HUDEP-2 (cell line): Measurements from ENCODE around the gene PTK6.
"Not testable (repeated sequence)": the region's sequence is repeated elsewhere in the genome, so short reads cannot be mapped to it uniquely, and the experiment has no call there.

Experiments used
- DNase-seq, 76 experiments: peaks; one replicate each; lab custom pipeline; 2025; ENCODE audit not compliant: unreplicated experiment in 76 of 76; lab: John Stamatoyannopoulos, UW

The PTK6 gene

DNA sequence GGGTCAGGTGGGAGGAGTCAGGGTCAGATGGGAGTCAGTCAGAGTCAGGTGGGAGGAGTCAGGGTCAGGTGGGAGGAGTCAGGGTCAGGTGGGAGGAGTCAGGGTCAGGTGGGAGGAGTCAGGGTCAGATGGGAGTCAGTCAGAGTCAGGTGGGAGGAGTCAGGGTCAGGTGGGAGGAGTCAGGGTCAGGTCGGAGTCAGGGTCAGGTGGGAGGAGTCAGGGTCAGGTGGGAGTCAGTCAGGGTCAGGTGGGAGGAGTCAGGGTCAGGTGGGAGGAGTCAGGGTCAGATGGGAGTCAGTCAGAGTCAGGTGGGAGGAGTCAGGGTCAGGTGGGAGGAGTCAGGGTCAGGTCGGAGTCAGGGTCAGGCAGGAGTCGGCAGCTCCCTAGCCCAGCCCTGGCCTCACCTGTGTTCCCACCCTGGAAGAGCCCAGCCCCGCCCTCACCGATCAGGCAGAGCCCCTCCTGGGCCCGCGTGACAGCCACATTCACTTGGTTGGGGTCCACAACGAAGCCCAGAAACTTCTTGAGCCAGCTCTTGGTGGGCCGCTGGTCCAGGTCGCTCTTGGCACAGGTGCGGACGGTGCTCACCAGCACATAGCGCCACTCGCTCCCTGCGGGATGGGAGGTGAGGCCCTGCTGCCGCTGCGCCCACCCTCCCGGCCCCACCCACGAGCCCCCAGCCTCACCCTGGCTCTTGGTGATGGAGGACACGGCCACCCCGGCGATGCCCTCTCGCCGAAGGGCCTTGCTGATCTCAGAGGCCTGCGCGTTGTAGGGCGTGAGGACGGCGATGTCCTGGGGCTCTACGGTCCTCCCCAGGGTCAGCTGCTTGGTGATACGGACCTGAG, 22.5 kb upstream of the PTK6 start:
- DNase-seq = not testable (repeated sequence)

- no peak for DNase-seq
Observed at GRCh38 chr20:63558804-63559484, 21.8 kb upstream of the PTK6 start.

DNA sequence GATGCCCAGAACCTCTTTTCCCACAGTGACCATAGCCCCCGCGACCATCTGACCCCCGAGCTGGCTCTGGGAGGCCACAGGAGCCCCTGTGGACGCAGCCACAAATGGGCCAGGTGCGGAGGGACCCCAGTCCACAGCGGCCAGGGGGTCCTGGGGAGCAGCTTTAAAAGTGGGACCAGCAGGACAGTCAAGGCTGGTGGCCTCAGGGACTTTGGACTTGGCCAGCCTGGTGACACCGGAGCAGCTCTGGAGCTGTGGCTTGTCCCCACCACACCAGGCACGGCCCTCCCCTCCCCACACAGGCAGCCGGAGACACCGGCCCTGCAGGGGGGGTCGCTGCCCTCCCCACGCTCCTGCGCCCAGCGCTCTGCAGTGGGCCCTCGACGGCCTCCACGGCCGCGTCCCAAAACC, 20.3 kb upstream of the PTK6 start:
- no peak for DNase-seq

DNA sequence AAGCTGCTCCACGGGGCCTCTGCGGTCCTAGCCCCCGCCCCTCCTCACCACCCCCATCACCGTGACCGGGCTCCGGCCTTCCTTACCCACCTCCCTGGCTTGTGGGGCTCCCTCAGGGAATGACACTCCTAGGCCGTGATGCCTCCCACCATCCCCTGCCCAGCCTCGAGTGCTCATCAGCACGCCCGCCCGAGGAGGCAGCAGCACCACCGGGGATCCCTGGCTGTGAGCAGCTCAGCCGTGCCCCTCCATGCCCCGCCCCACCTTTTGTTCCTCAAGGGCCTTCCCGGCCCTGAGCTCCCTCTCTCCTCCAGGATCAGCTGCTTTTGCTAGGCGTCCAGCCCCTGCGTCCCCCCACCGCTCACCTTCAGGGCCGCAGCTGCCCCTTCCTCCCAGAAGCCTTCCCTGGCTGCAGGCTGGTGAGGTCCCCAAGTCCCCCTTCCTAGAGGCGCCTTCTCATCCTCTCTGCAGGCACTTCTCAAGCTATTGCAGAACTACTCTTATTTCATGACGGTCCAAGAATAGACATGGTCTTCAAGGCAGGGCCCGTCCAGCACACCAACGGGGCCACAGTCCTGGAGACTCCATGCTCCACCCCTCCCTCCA, 19.8 kb upstream of the PTK6 start:
- DNase-seq = no peak

DNA sequence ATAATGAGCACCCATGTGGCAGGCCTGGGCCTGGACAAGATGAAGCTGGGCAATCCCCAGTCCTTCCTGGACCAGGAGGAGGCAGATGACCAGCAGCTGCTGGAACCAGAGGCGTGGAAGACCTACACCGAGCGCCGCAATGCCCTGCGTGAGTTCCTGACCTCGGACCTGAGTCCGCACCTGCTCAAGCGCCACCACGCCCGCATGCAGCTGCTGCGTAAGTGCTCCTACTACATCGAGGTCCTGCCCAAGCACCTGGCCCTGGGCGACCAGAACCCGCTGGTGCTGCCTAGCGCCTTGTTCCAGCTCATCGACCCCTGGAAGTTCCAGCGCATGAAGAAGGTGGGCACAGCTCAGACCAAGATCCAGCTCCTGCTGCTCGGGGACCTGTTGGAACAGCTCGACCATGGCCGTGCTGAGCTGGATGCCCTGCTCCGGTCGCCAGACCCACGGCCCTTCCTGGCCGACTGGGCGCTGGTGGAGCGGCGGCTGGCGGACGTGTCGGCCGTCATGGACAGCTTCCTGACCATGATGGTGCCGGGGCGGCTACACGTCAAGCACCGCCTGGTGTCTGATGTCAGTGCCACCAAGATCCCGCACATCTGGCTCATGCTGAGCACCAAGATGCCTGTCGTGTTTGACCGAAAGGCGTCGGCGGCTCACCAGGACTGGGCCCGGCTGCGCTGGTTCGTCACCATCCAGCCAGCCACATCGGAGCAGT, 18.6 kb upstream of the PTK6 start:
- no peak for DNase-seq

DNA sequence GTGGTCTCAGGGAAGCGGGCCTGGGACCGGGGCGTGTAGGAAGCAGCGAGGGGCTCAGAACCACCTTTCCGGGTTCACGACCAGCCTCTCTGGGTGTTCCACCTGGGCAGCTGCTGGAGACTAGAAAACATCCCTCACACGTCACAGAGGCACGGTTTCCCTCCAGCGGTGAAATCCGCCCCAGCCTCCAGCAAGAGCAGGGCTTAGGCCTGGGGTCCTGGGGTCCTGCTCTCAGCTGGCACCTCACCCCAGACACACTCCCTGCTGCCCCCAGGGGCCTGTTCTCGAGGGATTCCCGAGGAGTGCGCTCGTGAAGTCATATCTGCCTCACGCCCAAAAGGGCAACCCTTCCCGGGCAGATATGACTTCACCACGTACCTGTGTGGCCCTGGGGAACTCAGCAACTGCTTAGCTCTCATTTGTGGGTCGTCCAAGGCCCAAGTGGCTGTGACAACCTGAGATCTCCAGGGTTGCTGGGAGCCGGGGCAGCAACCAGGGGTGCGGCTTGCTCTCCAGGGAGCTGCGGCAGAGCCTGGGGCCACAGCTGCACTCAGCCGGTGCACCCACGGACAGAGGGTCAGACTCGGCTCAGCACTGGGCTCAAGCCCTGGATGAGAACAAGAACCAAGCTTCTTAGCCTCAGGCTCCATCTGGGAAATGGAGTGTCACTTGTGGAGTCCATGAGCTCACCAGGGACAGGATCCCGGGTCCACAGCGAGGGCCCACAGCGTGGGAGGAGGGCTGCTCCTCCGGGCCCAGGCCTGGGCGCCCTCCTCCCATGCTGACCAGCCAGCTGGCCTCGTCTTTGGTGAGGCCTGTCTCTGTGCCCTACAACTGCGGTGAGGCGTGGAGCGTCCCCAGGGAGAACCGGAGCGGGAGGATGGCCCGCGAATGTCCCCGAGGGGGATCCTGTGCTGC, 17.4 kb upstream of the PTK6 start:
- DNase-seq = no peak

- peak in 5 of 76 experiments; percentile 8 to 21 (median 13) for DNase-seq
Observed at GRCh38 chr20:63553933-63554290, 16.7 kb upstream of the PTK6 start, which contains the start of gene FNDC11. Gene FNDC11, plus strand, starts transcription at chr20:63554159. Its CDS starts 1,505 bp downstream, at chr20:63555664.

DNA sequence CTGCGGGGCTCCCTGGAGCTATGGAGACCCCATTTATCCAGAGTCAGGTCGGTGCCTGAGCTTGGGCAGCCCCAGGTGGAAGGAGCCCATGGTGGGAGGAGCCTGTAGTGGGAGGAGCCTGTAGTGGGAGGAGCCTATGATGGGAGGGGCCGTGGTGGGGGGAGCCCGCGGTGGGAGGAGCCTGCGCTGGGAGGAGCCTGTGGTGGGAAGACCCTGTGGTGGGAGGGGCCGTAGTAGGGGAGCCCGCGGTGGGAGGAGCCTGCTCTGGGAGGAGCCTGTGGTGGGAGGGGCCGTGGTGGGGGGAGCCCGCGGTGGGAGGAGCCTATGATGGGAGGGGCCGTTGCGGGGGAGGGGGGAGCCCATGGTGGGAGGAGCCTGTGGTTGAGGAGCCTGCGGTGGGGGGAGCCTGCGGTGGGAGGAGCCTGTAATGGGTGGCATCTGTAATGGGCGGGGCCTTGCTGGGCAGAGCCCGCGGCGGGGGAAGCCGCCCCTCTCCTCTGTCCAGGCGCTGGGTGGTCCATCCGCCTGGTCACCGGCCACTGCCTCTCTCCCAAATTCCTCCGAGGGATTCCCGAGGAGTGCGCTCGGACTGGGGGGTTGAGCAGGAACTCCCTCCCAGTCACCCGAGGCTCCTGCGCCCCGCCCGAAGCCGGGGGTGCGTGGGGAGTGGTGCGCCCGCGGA, 16.2 kb upstream of the PTK6 start:
- peak in 73 of 76 experiments; percentile 30 to 99 (median 84) for DNase-seq

- DNase-seq = peak in 44 of 76 experiments; percentile 7 to 73 (median 40)
Observed at GRCh38 chr20:63552481-63553249, 15.5 kb upstream of the PTK6 start.

- no peak for DNase-seq
Observed at GRCh38 chr20:63551068-63551467, 13.9 kb upstream of the PTK6 start.

DNA sequence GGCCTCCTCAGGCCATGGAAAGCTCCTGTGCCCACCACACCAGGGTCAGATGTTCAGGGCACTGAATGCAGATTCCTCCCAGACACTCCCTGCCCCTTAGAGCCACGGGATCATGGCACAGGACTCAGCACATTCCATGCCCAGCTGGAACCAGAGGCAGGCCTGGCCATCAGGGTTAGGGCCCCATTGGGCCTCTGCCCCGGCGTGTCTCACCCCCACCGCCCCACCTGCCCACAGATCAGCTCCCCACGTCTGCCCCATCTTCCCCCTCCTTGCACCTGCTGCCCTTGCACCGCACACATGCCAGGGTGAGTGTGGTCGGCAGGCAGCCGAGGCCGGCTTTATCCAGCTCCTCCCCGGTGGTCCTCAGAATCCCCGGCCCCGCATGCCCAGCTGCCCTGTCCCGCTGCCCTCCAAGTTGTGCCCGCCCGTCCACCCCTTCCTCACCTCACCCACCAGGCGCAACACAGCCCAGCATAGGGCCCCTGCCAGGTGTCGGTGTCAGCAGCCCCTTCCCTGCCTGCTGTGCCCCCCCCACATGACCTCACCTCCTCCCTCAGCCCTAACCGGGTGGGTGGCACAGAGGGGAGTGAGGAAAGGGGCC, 12.6 kb upstream of the PTK6 start:
- DNase-seq = no peak

- DNase-seq = no peak
Observed at GRCh38 chr20:63549019-63549418, 11.8 kb upstream of the PTK6 start.

- no peak for DNase-seq
Observed at GRCh38 chr20:63548542-63548941, 11.4 kb upstream of the PTK6 start.

- DNase-seq = peak in 2 of 76 experiments; percentile 12 to 18
Observed at GRCh38 chr20:63547725-63548480, 10.7 kb upstream of the PTK6 start, which contains the start of gene SRMS. Gene SRMS, minus strand, starts transcription at chr20:63547749. Its CDS starts 286 bp downstream, at chr20:63547463.

DNA sequence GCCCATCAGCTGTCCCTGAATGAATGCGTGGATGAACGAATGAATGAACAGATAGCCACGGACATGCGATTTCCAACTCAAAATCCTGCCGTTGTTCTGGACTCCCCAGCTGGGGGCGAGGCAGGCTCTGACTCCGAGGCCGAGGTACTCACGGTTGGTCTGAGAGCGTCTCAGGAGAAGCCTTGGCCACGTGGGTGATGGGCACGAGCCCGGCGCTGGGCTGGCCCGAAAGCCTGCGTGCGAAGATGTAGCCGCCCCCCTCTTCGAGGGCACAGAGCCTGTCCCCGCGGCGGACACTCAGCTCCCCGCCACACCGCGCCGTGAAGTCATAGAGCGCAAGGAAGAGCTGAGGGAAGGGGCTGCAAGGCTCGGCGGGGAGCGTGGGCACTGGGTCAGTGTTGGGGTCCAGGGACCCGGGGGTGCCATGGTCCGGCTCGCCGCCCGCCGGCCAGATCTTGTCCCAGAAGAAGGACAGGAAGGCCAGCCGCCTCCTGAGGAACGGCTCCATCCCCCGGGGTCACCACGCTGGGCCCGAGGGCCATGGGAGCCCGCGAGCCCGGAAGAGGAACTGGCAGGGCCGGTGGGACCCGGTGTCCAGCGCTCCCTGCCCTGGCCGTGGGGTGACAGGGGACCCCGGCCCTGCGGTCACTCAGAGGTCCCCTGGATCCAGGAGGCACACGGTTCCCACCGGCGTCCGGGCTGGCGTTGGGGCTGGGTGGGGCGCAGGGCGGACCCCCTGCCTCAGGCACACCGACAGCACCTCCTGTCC, 10.0 kb upstream of the PTK6 start:
- no peak for DNase-seq

- no peak for DNase-seq
Observed at GRCh38 chr20:63546256-63546955, 9.2 kb upstream of the PTK6 start.
